ENCODE measurements around the gene OSMR. TPM values are rescaled to one million over a fixed set of nuclear protein-coding genes. Genes with fewer than 3 reads are reported as not detected.
A peak's percentile ranks its signal among the peaks of the same experiment; 100 is the strongest.

Gene OSMR
- total RNA-seq, 1 donor: under 0.01 TPM

DNA sequence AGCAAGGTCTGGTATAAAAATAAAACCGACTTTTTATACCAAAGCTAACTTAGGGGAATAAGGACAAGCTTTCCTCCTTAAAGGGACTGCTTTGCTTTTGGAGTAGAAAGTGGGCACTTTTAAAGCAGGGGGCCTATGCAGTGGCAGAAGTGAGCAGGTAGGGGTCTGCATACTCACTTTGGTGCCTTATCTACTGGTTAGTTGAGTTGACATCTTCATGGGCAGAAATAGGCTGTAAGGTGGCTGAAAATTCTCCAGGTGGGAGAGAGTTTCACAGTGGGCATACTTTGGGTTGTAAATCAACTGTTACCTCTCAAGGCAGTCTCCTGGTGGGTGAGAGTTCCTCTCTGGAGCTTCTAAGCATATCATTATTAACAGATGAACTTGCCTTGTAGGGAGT is 24.8 kb downstream of the OSMR start:
- no peak for DNase-seq (ENCODE audit: low read depth in 2 of 3, low spot score in 2 of 3)

GRCh38 chr5:38871058-38871605 is 25.3 kb downstream of the OSMR start:
- no peak for DNase-seq (ENCODE audit: low read depth in 2 of 3, low spot score in 2 of 3)

GRCh38 chr5:38871790-38872551 is 26.2 kb downstream of the OSMR start:
- DNase-seq (ENCODE audit: low read depth in 2 of 3, low spot score in 2 of 3): no peak

GRCh38 chr5:38872826-38873225 is 27.0 kb downstream of the OSMR start:
- no peak for DNase-seq (ENCODE audit: low read depth in 2 of 3, low spot score in 2 of 3)

DNA sequence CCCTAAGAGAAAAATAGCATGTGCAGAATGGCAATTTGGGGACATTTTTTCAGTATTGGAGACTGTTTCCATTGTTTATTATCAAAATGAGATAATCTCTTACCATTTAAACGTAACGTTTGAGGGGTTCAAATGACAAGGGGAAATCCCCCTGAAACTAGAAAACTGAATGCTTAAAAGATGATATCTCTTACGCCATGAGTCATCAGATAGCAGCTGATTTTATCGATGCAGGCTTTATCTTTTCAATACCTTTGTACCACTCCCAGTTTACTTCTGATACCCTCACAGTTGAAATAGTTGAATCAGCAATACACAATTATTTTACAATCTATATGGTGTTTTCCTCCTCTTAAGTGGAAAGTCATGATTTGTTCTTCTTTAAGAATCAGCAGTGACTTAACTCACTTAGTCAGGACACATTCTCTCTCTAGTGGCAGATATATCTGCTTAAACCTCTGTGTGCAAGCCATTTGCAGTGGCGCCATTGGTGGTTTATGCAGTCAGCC is 29.2 kb downstream of the OSMR start:
- DNase-seq (ENCODE audit: low read depth in 2 of 3, low spot score in 2 of 3): no peak

DNA sequence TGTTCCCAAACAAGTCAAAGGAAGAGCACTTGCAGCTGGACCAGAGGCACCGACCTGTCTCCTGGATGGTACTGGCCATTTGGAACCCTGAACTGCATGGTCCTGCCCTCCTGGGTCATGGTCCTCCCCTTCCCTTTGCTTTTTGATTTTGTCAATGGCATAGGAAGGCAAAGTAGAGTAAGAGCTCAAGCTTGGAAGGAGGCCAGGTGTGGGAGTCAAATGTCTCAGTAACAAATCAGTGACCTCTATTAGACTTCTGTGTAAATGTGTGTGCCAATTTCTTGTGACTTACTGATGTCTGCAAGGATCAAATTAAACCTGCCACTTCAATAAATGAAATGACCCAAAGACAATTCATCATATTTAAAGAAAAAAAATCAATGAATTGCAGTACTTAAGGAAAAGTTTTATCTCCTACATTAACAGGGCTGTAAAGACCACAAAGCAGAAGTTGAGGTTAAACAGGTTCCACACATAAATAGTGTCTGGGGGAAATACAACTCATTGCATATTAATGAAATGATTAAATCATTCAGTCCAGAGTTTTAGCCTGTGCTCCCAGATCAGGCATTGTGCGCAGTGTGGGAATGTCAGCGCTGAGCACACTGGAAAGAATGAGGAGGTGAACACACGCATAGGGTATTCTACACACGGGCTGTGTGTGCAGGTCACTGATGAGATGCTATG is 32.7 kb downstream of the OSMR start:
- peak in 2 of 3 donors; percentile 19 to 51 for DNase-seq (ENCODE audit: low read depth in 2 of 3, low spot score in 2 of 3)

DNA sequence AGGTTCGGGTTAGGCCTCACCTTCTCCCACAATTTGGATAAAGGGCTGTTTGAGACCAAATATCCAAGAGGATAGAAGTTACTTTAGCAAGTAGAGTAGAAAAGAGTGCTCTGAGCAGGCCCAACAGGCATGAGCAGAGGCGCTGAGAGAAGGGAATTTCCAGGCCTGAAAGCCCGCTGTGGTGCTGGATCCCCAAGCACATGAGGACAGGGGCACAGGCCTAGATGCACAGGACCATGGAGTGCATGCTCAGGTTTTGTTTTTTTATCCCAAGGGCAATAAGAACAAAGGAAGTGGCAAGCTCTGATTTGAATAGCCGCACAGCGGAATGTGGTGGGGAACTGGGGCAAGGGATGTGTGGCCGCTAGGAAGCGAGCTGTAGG is 33.3 kb downstream of the OSMR start:
- no peak for DNase-seq (ENCODE audit: low read depth in 2 of 3, low spot score in 2 of 3)

DNA sequence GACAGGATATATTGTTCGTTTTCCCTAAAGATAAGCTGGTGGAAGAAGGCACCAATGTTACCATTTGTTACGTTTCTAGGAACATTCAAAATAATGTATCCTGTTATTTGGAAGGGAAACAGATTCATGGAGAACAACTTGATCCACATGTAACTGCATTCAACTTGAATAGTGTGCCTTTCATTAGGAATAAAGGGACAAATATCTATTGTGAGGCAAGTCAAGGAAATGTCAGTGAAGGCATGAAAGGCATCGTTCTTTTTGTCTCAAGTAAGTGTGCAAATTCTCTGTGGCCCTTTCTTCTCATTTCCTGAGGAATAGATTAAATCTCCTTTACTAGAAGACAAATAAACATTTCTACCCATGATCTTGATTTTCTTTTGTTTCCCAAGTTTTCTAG is 38.0 kb downstream of the OSMR start:
- DNase-seq (ENCODE audit: low read depth in 2 of 3, low spot score in 2 of 3): no peak

GRCh38 chr5:38885208-38885607 is 39.4 kb downstream of the OSMR start:
- DNase-seq (ENCODE audit: low read depth in 2 of 3, low spot score in 2 of 3): no peak

- DNase-seq (ENCODE audit: low read depth in 2 of 3, low spot score in 2 of 3): no peak
Observed at GRCh38 chr5:38888041-38888440, 42.2 kb downstream of the OSMR start.

- DNase-seq (ENCODE audit: low read depth in 2 of 3, low spot score in 2 of 3): no peak
Observed at GRCh38 chr5:38889424-38889823, 43.6 kb downstream of the OSMR start.

GRCh38 chr5:38891563-38891962 is 45.8 kb downstream of the OSMR start:
- DNase-seq (ENCODE audit: low read depth in 2 of 3, low spot score in 2 of 3): no peak

GRCh38 chr5:38892363-38892762 is 46.6 kb downstream of the OSMR start:
- no peak for DNase-seq (ENCODE audit: low read depth in 2 of 3, low spot score in 2 of 3)

- DNase-seq (ENCODE audit: low read depth in 2 of 3, low spot score in 2 of 3): no peak
Observed at GRCh38 chr5:38896760-38897159, 50.9 kb downstream of the OSMR start.

DNA sequence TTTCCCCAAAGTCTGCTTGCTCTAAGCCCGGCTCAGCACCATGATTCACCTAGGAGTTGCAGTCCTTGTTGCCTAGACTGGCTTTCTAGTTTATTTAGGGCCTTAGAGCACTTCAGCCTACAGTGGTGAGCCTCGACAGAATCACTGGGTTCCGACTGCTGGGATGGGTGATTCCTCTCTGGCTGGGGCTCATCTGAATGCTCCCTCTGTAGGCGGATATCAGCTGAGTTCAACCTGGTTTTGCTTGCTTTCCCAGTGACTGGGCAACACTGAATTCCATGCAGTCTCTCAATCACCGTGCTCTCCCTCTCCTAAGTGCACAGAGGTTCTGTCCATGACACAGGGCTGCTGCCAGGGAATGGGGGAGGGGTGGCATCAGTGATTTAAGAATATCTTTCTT is 54.1 kb downstream of the OSMR start:
- DNase-seq (ENCODE audit: low read depth in 2 of 3, low spot score in 2 of 3): no peak

GRCh38 chr5:38905516-38905915 is 59.7 kb downstream of the OSMR start:
- DNase-seq (ENCODE audit: low read depth in 2 of 3, low spot score in 2 of 3): no peak

DNA sequence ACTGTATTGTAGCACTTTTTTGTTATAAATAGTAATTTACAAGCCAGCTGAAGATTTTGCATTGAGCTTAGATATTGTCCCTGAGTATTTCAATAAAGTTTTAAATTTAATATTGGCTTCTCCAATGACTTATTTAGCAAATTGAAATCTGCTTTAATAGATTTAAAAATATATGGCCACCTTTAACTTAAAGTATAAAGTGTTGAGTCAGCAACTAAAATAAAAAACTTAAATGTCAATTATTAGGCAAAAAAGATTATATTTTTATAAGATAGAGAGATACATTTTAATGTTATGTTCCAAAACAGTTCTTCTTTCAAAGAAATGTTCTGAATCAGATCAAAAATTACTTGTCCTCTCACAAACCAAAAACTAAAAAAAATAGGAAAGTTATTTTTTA is 60.7 kb downstream of the OSMR start:
- no peak for DNase-seq (ENCODE audit: low read depth in 2 of 3, low spot score in 2 of 3)

DNA sequence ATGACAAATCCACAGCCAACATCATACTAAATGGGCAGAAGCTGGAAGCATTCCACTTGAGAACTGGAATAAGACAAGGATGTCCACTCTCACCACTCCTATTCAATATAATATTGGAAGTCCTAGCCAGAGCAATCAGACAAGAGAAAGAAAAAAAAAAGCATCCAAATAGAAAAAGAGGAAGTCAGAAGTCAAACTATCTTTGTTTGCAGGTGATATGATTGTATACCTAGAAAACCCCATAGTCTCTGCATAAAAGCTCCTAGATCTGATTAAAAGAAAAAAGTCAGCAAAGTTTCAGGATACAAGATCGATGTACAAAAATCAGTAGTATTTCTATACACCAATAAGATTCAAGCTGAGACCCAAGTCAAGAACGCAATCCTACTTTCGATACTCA is 66.1 kb downstream of the OSMR start:
- DNase-seq (ENCODE audit: low read depth in 2 of 3, low spot score in 2 of 3): no peak

DNA sequence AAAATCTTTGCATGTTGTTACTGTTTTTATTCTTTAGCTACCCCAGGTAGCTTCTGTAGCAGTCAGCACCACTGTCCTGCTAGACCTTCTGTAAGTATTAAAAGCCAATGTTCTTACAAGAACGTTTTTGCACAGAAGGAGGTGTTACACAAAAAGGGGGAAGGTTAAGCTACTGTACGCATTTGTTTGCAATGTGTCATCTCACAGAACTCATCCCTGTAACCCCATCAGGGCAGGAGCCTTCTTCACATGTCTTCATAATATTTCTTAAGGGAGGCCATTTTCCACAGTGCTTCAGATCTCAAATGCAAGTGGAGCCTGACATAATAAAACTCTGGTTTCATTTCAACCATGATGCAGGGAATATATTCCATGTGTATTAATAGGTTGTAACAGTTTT is 67.9 kb downstream of the OSMR start:
- DNase-seq (ENCODE audit: low read depth in 2 of 3, low spot score in 2 of 3): no peak

DNA sequence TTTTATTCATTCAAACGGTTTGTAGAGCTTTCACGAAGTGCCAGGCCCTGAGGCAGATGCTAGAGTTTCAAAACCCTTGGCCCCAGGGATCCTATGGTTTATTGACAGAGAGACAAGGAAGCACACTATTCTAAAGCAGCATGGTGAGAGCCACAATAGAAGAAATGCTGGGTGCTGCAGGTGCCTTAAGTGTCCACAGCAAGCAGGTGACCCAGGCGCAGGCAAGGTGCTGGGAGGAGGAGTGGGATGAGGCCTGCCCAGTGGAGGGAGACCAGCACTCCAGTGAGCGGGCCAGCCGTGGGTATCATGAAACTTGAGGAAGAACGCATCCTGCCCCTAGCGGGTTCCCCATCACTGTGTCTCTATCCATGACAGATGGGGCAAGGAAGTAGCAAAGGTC is 71.0 kb downstream of the OSMR start:
- DNase-seq (ENCODE audit: low read depth in 2 of 3, low spot score in 2 of 3): no peak

DNA sequence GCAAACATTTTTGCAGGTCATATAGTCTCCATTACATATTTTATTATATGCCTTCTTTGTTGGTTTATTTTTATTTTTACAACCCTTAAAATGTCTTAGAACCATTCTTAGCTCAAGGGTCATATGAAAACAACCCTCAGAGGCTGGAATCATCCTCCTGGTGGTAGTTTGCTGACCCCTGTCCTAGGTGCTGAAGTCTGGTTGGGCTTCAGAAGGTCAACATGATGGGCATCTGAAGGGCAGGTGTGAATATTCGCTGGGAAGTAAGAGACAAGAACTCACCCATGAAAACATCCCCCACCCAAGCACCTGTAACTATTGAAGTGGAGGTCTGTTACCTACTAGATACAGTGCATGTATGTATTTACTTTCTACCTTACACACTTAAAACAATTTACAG is 75.4 kb downstream of the OSMR start:
- DNase-seq (ENCODE audit: low read depth in 2 of 3, low spot score in 2 of 3): no peak

GRCh38 chr5:38922199-38922598 is 76.4 kb downstream of the OSMR start:
- DNase-seq (ENCODE audit: low read depth in 2 of 3, low spot score in 2 of 3): peak; percentile 10 to 68 (median 39)
